CD4-positive, alpha-beta T cell treated with Interleukin-6 for 4 hours (primary cell): ENCODE results near the gene RCAN3.
A peak's percentile ranks its signal among the peaks of the same experiment; 100 is the strongest.
"Not testable (repeated sequence)": the region's sequence is repeated elsewhere in the genome, so short reads cannot be mapped to it uniquely, and the experiment has no call there.

ENCODE experiments used
- DNase-seq: peaks from one replicate; pipeline ENCODE4 v3.0.0-alpha.2; 2020; ENCODE audit warnings: mixed read lengths

Gene RCAN3

DNA sequence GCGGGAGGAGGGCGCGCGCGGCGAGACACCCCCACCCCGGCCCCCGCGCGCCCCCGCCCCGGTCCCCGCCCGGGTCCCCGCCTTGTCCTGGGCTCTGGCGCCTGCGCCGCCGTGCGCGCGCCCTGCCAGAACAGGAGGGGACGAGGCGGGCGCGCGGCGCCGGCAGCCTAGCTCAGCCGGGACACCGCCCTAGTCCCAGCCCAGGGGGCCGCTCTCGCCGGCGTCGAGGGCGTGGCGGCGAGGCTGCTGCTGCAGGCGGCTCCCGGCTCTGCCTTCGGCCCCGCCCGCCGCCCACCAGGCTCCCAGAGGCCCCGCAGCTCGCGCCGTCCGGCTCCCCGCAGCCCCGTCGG is at the start of gene RCAN3:
Gene RCAN3 (plus strand): TSS at position 128 of the 350 bp plus-strand sequence. CDS start 11,537 bp downstream, outside the sequence.
- DNase-seq: peak; percentile 91

DNA sequence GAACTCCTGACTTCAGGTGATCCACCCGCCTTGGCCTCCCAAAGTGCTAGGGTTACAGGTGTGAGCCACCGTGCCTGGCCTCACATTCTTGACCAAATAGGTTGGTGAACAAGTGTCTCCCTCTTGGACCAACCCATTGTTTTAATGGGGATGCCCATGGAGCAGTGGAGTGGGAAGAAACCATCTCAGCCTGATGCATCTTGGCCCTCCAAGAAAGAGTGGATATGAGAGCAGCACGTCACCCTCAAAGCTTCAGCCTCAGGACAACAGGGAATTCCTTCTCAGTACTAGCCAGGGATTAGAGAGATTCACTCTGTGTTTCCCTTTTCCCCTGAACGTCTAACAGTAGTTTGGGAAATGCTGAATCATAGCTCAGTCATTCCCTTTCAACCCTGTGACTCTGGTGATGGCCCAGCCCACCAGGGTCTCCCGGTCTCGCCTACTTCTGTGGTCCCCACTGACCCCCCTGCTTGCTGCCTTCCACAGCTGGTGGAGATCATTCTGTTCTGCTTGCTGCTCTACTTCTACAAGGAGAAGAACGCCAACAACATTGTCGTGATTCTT is 49.6 kb upstream of the RCAN3 start:
- DNase-seq: no peak

GRCh38 chr1:24454673-24455072 is 48.0 kb upstream of the RCAN3 start:
- no peak for DNase-seq

DNA sequence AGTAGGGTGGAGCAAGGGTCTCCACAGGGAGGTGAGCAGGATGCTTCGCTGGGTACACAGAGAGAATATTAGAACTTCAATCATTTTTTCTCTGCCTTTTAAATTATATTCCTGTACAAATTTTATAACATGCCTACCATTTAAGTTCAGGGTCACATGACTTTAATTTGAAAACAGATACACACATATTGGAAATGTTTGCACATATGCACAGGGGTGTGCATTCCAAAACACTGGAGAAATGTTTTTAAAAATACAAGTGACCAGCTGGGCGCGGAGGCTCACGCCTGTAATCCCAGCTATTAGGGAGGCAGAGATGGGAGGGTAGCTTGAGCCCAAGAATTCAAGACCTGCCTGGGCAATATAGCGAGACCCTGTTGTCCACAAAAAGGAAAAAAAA is 47.4 kb upstream of the RCAN3 start:
- no peak for DNase-seq

DNA sequence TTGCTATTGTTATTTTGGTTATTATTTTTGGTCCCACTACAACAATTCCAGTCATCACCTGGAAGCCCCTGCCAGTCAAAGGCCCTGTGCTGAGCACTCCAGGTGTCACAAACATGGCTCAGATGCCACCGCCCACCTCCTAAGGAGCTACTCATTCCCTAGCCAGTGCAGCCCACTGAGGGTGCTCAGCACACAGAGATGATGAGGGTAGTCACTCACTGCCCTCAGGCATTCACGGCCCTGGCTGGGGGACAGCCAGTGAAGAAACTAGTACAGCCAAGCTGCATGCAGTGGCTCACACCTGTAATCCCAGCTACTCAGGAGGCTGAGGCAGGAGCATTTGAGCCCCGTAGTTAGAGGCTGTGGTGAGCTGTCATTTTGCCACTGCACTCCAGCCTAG is 44.8 kb upstream of the RCAN3 start:
- no peak for DNase-seq

DNA sequence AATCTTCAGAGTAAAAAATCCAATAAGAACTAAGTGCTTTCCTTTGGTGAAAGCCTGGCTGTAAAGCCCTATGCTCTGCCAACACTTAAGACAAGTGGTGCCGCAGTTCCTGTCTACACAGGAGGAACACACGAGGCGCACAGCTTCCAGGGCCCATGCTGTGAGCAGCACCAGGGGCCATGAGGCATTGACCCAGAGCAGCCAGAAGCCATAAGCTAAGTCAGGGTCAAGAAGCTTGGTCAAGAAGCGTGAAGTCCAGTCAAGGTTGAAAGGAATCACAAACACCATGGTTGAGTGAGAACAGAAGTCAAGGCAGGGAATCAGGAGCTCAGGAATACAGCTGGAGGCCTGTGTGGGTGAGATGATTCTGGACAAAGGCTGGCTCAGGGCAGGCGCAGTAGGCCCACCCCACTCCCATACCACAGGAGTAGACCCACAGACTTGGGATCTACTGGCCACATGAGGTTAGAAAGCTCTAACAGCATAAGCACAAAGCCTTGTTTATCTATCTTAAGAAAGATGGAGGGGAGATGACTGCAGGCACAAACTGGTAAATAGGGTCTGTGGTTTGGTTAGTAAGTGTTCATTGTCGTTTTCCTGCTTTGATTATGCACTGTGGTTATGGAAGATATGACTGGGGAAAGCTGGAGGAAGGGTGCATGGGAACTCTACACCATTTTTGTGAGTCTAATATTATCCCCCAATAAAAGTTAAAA is 42.9 kb upstream of the RCAN3 start:
- no peak for DNase-seq

GRCh38 chr1:24462128-24462527 is 40.5 kb upstream of the RCAN3 start:
- DNase-seq: not testable (repeated sequence)

DNA sequence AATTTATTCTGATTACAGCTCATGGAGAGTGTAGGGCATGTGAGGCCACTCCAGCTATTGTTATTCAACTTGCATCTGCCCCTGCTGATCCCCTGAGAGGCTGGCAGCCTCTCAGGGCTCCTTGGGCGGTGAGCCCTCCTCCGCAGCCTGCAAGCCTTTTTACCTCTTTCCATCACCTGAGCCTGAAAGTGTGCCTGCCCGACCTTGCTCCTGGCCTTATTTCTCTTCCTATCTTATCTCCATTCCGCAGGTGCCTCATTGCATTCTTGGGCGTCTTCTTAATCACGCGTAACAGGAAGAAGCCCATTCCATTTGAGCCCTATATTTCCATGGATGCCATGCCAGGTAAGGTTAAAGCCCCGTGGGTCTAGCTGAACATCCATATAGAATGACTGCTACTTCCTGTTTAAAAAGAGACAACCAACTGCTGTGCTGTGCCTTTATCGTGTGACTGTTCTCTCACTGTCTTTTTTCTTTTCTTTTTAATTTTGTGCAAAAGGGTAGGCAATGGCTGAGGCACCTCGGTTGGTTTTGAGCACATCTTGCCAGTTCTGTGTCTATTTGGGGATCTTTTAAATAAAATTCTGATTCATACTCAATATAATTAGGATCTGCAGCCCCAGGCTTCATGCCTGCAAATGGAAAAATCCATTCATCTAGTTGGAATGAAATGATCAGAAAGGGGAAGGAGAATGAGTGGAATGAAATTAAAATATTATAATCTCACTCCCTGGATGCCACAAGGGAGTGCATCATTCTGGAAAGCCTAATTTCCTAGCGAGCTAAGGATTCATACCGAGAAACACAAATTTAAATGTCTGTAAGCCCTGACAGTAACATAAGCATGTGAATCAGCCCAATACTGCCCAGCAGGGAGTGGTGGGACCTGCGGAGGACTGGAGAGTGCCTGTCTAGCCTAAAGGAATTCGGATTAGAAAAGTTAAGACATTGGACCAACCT is 38.6 kb upstream of the RCAN3 start:
- DNase-seq: peak; percentile 8

DNA sequence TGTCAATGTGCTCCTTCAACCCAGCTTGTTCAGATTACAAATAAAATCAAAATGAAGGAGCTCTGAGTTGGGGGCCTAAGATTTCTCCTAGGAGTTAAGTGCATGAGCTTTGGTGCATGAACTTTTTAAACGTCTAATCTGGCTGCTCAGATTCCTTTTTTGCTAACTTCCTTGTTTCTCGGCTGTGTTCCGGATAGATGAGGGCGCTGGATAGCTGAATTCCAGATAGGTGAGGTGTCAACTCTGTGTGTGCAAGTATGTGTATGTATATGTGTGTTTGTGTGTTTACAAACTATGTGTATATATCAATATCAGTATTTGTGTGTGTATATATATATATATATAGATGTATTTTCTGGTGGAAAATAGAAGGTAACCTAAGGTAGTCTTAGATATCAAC is 37.5 kb upstream of the RCAN3 start:
- DNase-seq: no peak

DNA sequence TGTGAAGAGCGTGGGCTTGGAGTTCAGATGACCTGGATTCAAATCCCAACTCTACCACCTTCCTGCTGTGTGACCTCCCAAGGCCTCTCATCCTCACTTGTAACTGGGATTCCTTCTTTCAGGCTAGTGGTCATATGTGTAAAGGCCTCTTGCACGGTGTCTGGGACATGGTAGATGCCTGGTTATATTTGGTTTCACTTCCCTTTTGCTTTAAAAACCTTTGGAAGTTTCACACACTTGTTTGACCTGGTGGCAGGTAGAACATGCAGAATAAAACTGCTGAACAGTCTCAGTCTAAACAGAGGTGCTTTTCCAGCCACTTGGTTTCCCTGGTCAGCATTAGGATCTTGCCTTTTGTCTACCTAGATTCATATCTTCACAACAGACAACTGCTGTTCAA is 37.0 kb upstream of the RCAN3 start:
- no peak for DNase-seq

DNA sequence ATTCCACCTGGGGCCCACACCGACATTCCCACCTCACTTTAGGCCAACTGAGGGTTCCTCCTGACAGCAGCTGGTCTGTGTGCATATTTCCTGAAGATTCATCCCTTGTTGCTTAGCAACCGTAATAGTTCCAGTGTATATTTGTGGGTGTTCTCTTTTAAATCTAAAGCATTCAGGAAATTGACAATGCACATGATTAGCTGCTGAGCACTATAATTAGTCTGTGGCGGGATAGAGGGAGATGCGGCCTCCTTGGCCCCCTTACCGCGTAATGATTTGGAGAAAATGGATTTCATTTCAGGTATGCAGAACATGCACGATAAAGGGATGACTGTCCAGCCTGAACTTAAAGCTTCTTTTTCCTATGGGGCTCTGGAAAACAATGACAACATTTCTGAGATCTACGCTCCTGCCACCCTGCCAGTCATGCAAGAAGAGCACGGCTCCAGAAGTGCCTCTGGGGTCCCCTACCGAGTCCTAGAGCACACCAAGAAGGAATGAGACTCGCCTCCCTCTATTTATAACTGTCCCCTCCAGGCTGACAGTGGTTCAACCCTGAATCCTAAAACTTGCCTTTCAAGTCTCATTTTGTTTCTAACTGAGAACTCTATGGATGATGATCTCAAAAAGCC is 33.8 kb upstream of the RCAN3 start:
- no peak for DNase-seq

- no peak for DNase-seq
These were observed 32.0 kb upstream of the RCAN3 start for GRCh38 chr1:24470592-24470991.

DNA sequence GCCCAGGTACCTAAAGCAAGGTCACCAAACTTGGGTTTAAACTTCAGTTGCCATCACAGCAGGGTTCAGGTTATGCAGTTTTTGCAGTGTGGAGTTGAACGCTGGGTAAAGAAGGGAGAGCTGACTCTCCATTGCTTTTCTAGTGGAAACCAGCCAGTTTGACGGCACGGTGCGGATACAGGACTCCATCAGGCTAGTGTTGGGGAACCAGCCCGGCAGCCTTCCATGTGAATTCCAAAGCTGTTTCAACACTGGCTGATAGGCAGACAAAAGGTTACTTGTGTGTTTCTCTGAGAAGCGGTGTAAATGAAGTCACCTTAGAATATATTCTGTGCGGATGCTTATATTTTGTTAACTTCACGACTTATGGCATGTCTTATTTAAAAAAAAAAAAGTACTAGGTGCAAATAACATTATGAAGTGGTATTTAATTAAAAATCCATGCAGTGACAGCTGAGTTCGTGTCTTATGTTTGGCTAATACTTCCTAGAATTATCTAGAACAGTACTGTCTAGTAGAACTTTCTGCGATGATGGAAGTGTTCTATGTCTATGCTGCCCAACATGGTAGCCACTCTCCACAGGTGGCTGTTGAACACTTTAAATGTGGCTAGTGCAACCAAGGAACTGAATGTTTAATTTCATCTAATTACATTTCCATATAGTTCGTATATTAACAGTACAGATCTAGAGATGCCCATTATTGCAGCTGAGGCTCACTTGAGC is 29.9 kb upstream of the RCAN3 start:
- DNase-seq: no peak

GRCh38 chr1:24474193-24474592 is 28.4 kb upstream of the RCAN3 start:
- no peak for DNase-seq

- no peak for DNase-seq
These were observed 26.9 kb upstream of the RCAN3 start for GRCh38 chr1:24475700-24476099.

GRCh38 chr1:24476571-24476970 is 26.1 kb upstream of the RCAN3 start:
- no peak for DNase-seq

GRCh38 chr1:24477309-24477708 is 25.3 kb upstream of the RCAN3 start:
- DNase-seq: no peak

GRCh38 chr1:24481101-24481500 is 21.5 kb upstream of the RCAN3 start:
- DNase-seq: peak; percentile 78

GRCh38 chr1:24481843-24482610 is 20.6 kb upstream of the RCAN3 start:
- DNase-seq: peak; percentile 61

DNA sequence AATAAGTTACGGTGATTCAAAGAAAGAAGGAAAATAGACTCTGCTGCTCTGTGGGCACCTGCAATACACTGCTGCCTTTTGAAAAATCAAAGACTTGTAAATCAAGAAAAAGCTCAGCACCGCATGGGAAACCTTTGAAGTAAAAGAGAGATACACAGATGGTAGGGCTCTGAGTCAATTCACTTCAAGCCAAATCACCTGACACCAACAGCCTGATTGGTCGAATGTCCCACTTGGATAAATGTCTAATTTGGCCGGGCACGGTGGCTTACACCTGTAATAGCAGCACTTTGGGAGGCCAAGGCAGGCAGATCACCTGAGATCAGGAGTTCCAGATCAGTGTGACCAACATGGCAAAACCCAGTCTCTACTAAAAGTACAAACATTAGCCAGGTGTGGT is 19.2 kb upstream of the RCAN3 start:
- peak; percentile 58 for DNase-seq

- no peak for DNase-seq
These were observed 18.4 kb upstream of the RCAN3 start for GRCh38 chr1:24484199-24484598.
